ENCODE data around the gene CFAP299. TPM values are rescaled to one million over a fixed set of nuclear protein-coding genes. Genes with fewer than 3 reads are reported as not detected.

The CFAP299 gene
- total and polyA plus RNA-seq, 9 of the 15 experiments (the other 6 are each of a cell fraction or from before 2014, with no cell fraction given), result 0.09 to 3.0 (median 0.76) TPM

DNA sequence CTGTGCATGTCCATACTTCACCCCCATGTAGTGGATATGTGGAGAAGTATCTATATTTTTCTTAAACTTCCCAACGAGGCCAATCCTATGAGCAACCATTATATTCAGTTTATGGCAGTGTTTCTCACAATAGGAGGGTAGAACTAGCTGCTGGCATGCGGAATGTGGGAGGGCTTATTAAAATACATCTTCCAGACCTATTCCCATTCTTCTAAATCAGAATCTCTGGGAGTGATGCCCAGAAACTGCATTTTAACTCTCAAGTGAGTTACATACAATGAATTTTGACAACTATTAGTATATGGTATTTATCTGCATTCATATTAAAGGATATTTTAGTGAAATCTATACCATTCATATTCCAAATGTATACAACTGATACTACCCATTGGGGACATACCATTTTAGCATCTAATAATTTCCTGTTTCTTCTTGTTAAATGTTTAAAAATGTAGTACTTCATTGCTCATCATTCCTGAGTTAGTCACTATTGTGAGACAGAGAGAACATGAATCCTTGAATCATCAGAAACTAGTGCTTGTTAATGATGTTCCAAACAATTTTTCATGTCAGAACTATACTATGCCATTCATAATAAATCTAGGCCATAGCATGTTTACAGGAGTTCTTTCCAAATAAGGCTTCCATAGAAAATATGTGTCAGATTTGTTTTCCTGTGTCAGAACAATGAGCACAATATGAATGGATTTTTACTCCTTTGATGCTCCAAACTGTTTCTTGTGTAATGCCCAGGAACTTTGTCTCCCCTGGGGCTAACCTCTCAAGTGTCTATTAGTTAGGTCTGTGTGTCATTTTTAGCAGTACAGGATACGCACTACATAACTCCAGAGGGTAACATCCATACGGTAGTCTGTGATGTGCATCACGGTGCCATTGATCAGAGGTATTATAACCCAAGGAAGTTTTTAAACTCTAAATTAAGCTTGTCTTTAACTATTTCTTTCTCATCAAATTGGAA is 496.1 kb downstream of the CFAP299 start:
- H3K79me2 ChIP-seq (ENCODE audit: control insufficient read depth, insufficient read depth, low read length), result no peaks in the 10 kb centered on the region
- H3K4me3 ChIP-seq, result no peak overlapping the region
- ChIA-PET POLR2A (interaction anchor here (0.6 kb wide), 1 partner anchor 20 kb away, joined by 3 read pairs; no protein-coding TSS in a partner anchor), CTCF (ENCODE audit: low intra/inter-chr PET ratio) (no interaction called here)
- no peak for ATAC-seq
- H3K36me3 ChIP-seq (ENCODE audit: control insufficient read depth, insufficient read depth, low read length), result no peaks in the 10 kb centered on the region
- WGBS (ENCODE audit: insufficient coverage, low coverage, missing lambda C conversion rate), result 4% methylated on average over 5 of the region's 5 CpGs
- no peaks in the 10 kb centered on the region for H3K9me1 ChIP-seq (ENCODE audit: control insufficient read depth, insufficient read depth, low read length)
- no TSS peak for BruUV-seq (replicated peaks)
- no peaks in the 10 kb centered on the region for H4K20me1 ChIP-seq (replicated peaks; ENCODE audit: control insufficient read depth, insufficient read depth, low read length)
- no peak overlapping the region for H2AFZ ChIP-seq (ENCODE audit: low read depth, low read length)
- H3K9me3 ChIP-seq (replicated peaks; ENCODE audit: control insufficient read depth, insufficient read depth, low read depth, low read length), result no peaks in the 10 kb centered on the region
- FAIRE-seq, result no peak
- no peaks in the 10 kb centered on the region for H3K4me1 ChIP-seq (replicated peaks in 1 of 2; ENCODE audit: control insufficient read depth in 2 of 2, insufficient read depth in 2 of 2, low read length in 2 of 2)
- no peaks in the 10 kb centered on the region; a peak in 1 of 5 replicates for H3K27me3 ChIP-seq (ENCODE audit: control insufficient read depth in 2 of 2, insufficient read depth in 2 of 2, low read length in 2 of 2)
- H3K27ac ChIP-seq (ENCODE audit: extremely low read depth, low read depth, low read length), result no peak overlapping the region
- DNase-seq (ENCODE audit: extremely low read depth in 1 of 4, low spot score in 3 of 4), result no peak
- in situ Hi-C loops (cut with MboI) (no loop called here), intact Hi-C loops (cut with micrococcal nuclease) (no loop called here)
- H3K4me2 ChIP-seq (ENCODE audit: insufficient read depth, low read length), result no peak overlapping the region
- no peak overlapping the region for H3K9ac ChIP-seq (ENCODE audit: insufficient read depth in 1 of 2, low read depth in 2 of 2, low read length in 2 of 2)
- TF ChIP-seq HDAC1 (IDR thresholded peaks at IDR 0.05) (no peak), ASH1L (IDR thresholded peaks at IDR 0.05; ENCODE audit: borderline replicate concordance, low read depth, partially characterized antibody) (no peak), SIN3B (IDR thresholded peaks at IDR 0.05; ENCODE audit: low read depth) (no peak), MXD1 (CRISPR knock-in tag; IDR thresholded peaks at IDR 0.05; ENCODE audit: borderline replicate concordance, poor library complexity, severe bottlenecking) (no peak), ZNF717 (CRISPR knock-in tag; IDR thresholded peaks at IDR 0.05) (no peak), KDM2B (CRISPR knock-in tag; IDR thresholded peaks at IDR 0.05) (no peak), EHMT2 (IDR thresholded peaks at IDR 0.05) (no peak), SMAD1 (IDR thresholded peaks at IDR 0.05; ENCODE audit: low read depth, low read length, partially characterized antibody) (no peak), RHOXF2B (CRISPR knock-in tag; conservative IDR thresholded peaks at IDR 0.05) (no peak), ETV6 (IDR thresholded peaks at IDR 0.05; ENCODE audit: borderline replicate concordance in 1 of 2, low read depth in 2 of 2, low read length in 1 of 2) (no peak), ETV6 (CRISPR knock-in tag; IDR thresholded peaks at IDR 0.05; ENCODE audit: borderline replicate concordance) (no peak)
- TF ChIP-seq, protein P1, sequence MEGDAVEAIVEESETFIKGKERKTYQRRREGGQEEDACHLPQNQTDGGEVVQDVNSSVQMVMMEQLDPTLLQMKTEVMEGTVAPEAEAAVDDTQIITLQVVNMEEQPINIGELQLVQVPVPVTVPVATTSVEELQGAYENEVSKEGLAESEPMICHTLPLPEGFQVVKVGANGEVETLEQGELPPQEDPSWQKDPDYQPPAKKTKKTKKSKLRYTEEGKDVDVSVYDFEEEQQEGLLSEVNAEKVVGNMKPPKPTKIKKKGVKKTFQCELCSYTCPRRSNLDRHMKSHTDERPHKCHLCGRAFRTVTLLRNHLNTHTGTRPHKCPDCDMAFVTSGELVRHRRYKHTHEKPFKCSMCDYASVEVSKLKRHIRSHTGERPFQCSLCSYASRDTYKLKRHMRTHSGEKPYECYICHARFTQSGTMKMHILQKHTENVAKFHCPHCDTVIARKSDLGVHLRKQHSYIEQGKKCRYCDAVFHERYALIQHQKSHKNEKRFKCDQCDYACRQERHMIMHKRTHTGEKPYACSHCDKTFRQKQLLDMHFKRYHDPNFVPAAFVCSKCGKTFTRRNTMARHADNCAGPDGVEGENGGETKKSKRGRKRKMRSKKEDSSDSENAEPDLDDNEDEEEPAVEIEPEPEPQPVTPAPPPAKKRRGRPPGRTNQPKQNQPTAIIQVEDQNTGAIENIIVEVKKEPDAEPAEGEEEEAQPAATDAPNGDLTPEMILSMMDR (IDR thresholded peaks at IDR 0.05 in 2 of 3, conservative IDR thresholded peaks at IDR 0.05 in 1 of 3; ENCODE audit: insufficient read depth in 2 of 3, low read depth in 1 of 3, low read length in 3 of 3), result no peak
- TF ChIP-seq, protein P2, sequence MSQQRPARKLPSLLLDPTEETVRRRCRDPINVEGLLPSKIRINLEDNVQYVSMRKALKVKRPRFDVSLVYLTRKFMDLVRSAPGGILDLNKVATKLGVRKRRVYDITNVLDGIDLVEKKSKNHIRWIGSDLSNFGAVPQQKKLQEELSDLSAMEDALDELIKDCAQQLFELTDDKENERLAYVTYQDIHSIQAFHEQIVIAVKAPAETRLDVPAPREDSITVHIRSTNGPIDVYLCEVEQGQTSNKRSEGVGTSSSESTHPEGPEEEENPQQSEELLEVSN (IDR thresholded peaks at IDR 0.05; ENCODE audit: borderline replicate concordance in 1 of 2, extremely low read depth in 1 of 2, insufficient read depth in 1 of 2, insufficient read length in 1 of 2, low read depth in 1 of 2, low read length in 1 of 2, poor library complexity in 1 of 2, severe bottlenecking in 1 of 2), result no peak
- TF ChIP-seq, protein P3, sequence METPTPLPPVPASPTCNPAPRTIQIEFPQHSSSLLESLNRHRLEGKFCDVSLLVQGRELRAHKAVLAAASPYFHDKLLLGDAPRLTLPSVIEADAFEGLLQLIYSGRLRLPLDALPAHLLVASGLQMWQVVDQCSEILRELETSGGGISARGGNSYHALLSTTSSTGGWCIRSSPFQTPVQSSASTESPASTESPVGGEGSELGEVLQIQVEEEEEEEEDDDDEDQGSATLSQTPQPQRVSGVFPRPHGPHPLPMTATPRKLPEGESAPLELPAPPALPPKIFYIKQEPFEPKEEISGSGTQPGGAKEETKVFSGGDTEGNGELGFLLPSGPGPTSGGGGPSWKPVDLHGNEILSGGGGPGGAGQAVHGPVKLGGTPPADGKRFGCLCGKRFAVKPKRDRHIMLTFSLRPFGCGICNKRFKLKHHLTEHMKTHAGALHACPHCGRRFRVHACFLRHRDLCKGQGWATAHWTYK (CRISPR knock-in tag; IDR thresholded peaks at IDR 0.05), result no peak

All from K562 (cell line).